HG02852 (cell line): ENCODE data around the gene PLD5.
"Not testable (repeated sequence)": the region's sequence is repeated elsewhere in the genome, so short reads cannot be mapped to it uniquely, and the experiment has no call there.

ENCODE experiments used
- ATAC-seq: cut with Tn5 transposase; IDR thresholded peaks from one replicate; pipeline ENCODE4 v1.9.1; 2021; ENCODE audit warnings: mild to moderate bottlenecking, moderate library complexity; ENCODE audit not compliant: unreplicated experiment

PLD5 gene

GRCh38 chr1:242506724-242507123 is 17.8 kb downstream of the PLD5 start:
- no peak for ATAC-seq

- ATAC-seq = no peak
These were observed 35.0 kb downstream of the PLD5 start for GRCh38 chr1:242489545-242489944.

GRCh38 chr1:242477944-242478343 is 46.6 kb downstream of the PLD5 start:
- no peak for ATAC-seq

GRCh38 chr1:242470774-242471173 is 53.7 kb downstream of the PLD5 start:
- ATAC-seq = no peak

- no peak for ATAC-seq
These were observed 55.7 kb downstream of the PLD5 start for GRCh38 chr1:242468784-242469183.

- ATAC-seq = peak; percentile 83
These were observed 56.8 kb downstream of the PLD5 start for GRCh38 chr1:242467556-242468145.

GRCh38 chr1:242462867-242463266 is 61.6 kb downstream of the PLD5 start:
- ATAC-seq = no peak

- not testable (repeated sequence) for ATAC-seq
These were observed 64.8 kb downstream of the PLD5 start for GRCh38 chr1:242459740-242460139.

GRCh38 chr1:242456726-242457269 is 67.7 kb downstream of the PLD5 start:
- ATAC-seq = no peak

- peak; percentile 17 for ATAC-seq
These were observed 69.5 kb downstream of the PLD5 start for GRCh38 chr1:242455052-242455361.

GRCh38 chr1:242454262-242455051 is 70.0 kb downstream of the PLD5 start:
- ATAC-seq = peak; percentile 68

- ATAC-seq = no peak
These were observed 71.9 kb downstream of the PLD5 start for GRCh38 chr1:242452573-242452972.

GRCh38 chr1:242449661-242450060 is 74.8 kb downstream of the PLD5 start:
- ATAC-seq = no peak

- ATAC-seq = no peak
These were observed 75.4 kb downstream of the PLD5 start for GRCh38 chr1:242448910-242449645.

GRCh38 chr1:242447689-242448088 is 76.8 kb downstream of the PLD5 start:
- ATAC-seq = no peak

- ATAC-seq = no peak
These were observed 83.7 kb downstream of the PLD5 start for GRCh38 chr1:242440757-242441156.

- ATAC-seq = no peak
These were observed 89.3 kb downstream of the PLD5 start for GRCh38 chr1:242435200-242435599.

- ATAC-seq = no peak
These were observed 91.9 kb downstream of the PLD5 start for GRCh38 chr1:242432491-242433095.

- no peak for ATAC-seq
These were observed 92.7 kb downstream of the PLD5 start for GRCh38 chr1:242431786-242432185.

- ATAC-seq = no peak
These were observed 93.5 kb downstream of the PLD5 start for GRCh38 chr1:242430956-242431355.
